ENCODE measurements around the gene POC5.

The POC5 gene

GRCh38 chr5:75640826-75641225 is 76.4 kb downstream of the POC5 start:
- no peak for TF ChIP-seq CTCF (IDR thresholded peaks at IDR 0.05; ENCODE audit: control extremely low read depth, extremely low read depth, low read depth, missing control alignments)
- POLR2A ChIA-PET = no interaction called here
- CTCF ChIA-PET = no interaction called here
- no peak for DNase-seq (ENCODE audit: extremely low spot score)

- ChIA-PET POLR2A (no interaction called here), CTCF (no interaction called here)
- DNase-seq (ENCODE audit: extremely low spot score) = no peak
- TF ChIP-seq CTCF (IDR thresholded peaks at IDR 0.05; ENCODE audit: control extremely low read depth, extremely low read depth, low read depth, missing control alignments) = no peak
Observed at GRCh38 chr5:75640395-75640794, 76.8 kb downstream of the POC5 start.

DNA sequence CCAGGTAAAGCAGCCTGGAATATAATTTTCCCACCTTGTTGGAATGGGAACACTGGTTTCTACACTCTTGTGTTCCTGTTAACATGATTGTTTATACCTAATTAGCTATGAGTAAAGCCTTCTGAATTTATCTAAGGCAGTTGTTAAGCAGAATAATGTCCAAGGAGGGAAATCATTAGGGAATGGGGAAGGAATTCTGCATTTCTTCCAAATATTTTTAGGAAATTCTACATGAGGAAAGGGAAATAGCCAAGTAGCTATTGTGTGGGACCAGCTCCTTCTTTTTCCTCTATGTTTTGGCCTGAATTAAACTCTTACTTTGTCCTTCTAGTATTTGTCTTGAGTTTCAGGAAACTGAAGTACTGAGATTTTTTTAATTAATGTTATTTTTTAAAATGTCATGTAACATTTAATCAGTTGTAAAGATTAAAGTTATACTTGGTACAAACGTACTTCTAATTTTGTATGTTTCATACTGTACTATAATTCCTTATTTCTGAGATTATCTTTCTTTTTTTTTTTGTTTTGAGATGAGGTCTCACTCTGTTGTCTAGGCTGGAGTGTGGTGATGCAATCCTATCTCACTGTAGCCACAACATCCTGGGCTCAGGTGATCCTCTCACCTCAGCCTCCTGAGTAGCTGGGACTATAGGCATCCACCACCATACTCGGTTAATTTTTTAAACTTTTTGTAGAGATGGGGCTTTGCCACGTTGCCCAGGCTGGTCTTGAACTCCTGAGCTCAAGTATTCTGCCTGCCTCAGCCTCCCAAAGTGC is 77.5 kb downstream of the POC5 start:
- CTCF ChIA-PET = interaction anchor here (1.3 to 1.4 kb wide), 2 partner anchors 17 to 20 kb away, joined by 3 read pairs; no protein-coding TSS in a partner anchor
- DNase-seq (ENCODE audit: extremely low spot score) = no peak
- TF ChIP-seq CTCF (IDR thresholded peaks at IDR 0.05; ENCODE audit: control extremely low read depth, extremely low read depth, low read depth, missing control alignments) = no peak
- POLR2A ChIA-PET = no interaction called here

DNA sequence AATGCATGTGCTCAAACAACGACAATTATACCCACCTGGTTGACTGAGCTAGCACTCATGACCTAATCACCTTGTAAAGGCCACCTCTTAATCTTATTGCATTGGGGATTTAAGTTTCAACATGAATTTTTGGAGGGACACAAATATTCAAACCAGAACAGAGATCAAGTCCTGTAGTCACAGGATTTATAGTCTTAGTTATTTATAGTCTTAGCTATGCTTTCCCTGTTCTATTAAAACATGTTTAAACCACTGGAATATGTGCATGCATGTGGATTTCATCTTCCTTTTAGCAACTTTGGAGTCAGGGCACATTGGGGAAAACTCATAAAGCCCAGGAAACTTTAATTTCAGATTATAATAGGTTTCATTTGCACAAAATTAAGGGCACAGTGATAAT is 79.3 kb downstream of the POC5 start:
- CTCF ChIA-PET = interaction anchor here (1.1 to 2.3 kb wide), 2 partner anchors 10 to 31 kb away, joined by 3 to 5 read pairs; no protein-coding TSS in a partner anchor
- TF ChIP-seq CTCF (IDR thresholded peaks at IDR 0.05; ENCODE audit: control extremely low read depth, extremely low read depth, low read depth, missing control alignments) = no peak
- DNase-seq (ENCODE audit: extremely low spot score) = no peak
- POLR2A ChIA-PET = no interaction called here

GRCh38 chr5:75632321-75632720 is 84.9 kb downstream of the POC5 start:
- ChIA-PET CTCF (no interaction called here), POLR2A (no interaction called here)
- no peak for DNase-seq (ENCODE audit: extremely low spot score)
- TF ChIP-seq CTCF (IDR thresholded peaks at IDR 0.05; ENCODE audit: control extremely low read depth, extremely low read depth, low read depth, missing control alignments) = no peak

- DNase-seq (ENCODE audit: extremely low spot score) = no peak
- TF ChIP-seq CTCF (IDR thresholded peaks at IDR 0.05; ENCODE audit: control extremely low read depth, extremely low read depth, low read depth, missing control alignments) = no peak
- POLR2A ChIA-PET = no interaction called here
- CTCF ChIA-PET = interaction anchor here (1.6 kb wide), 1 partner anchor 12 kb away, joined by 6 read pairs; no protein-coding TSS in a partner anchor
Observed at GRCh38 chr5:75630875-75631274, 86.4 kb downstream of the POC5 start.

All from GM10248 (cell line).